Endothelial cell of umbilical vein (primary cell): ENCODE results near the gene INTS4. TPM values are rescaled to one million over a fixed set of nuclear protein-coding genes. Genes with fewer than 3 reads are reported as not detected.

Experiments used
- BruUV-seq: library from RNA; stranded (reverse); fragments of 400-500 nt; replicated peaks from 2 replicates; lab custom pipeline; 2021; lab: Mats Ljungman, UMichigan
- CTCF ChIA-PET: fragments of 300-600, 350-600 bp; sonication (Branson Sonifier 250); formaldehyde crosslinking; loops from one replicate; lab custom pipeline; 2021; ENCODE audit warnings: antibody characterized with exemption, inconsistent platforms; lab: Charles Lee
- POLR2A ChIA-PET: fragments of 300-600, 350-600 bp; sonication (Branson Sonifier 250); formaldehyde crosslinking; loops from one replicate; lab custom pipeline; 2021; ENCODE audit warnings: antibody characterized with exemption, inconsistent platforms; lab: Charles Lee
- DNase-seq: peaks from one replicate; pipeline ENCODE4 v3.0.0-alpha.2; 2011; ENCODE audit warnings: low read depth, low spot score
- FAIRE-seq: peaks from 2 replicates; lab custom pipeline; 2011; peaks lifted over from hg19 to GRCh38; lab: Jason Lieb, UNC
- H2AFZ ChIP-seq: 2 replicates; pipeline ENCODE4 v1.6.0; 2012; ENCODE audit warnings: low read depth, low read length, control low read depth, inconsistent platforms
- H3K27ac ChIP-seq: 2 replicates; pipeline ENCODE4 v1.5.1; 2011; ENCODE audit warnings: low read depth, mild to moderate bottlenecking, control low read depth, low read length, moderate library complexity; ENCODE audit not compliant: insufficient read depth
- H3K27me3 ChIP-seq, 2 experiments: 2 replicates each; pipeline versions ENCODE4 v1.6.0 to v1.6.1; 2011; ENCODE audit warnings: low read length in 2 of 2, mixed read lengths in 1 of 2; ENCODE audit not compliant: control insufficient read depth in 2 of 2, insufficient read depth in 2 of 2
- H3K36me3 ChIP-seq, 2 experiments: 2 replicates in 1 of 2; 3 replicates in 1 of 2; pipeline ENCODE4 v1.5.1; 2011; ENCODE audit warnings: low read length in 2 of 2, mild to moderate bottlenecking in 1 of 2, moderate library complexity in 1 of 2; ENCODE audit not compliant: control insufficient read depth in 2 of 2, insufficient read depth in 2 of 2; ENCODE audit errors: extremely low read depth in 1 of 2
- H3K4me1 ChIP-seq: 3 replicates; pipeline ENCODE4 v1.5.1; 2011; ENCODE audit warnings: mild to moderate bottlenecking, low read length; ENCODE audit not compliant: control insufficient read depth, insufficient read depth; ENCODE audit errors: extremely low read depth
- H3K4me2 ChIP-seq: 2 replicates; pipeline ENCODE4 v1.6.1; 2011; ENCODE audit warnings: low read length, control low read depth, mixed read lengths; ENCODE audit not compliant: insufficient read depth
- H3K4me3 ChIP-seq, 3 experiments: fragments of 200-600 bp in 1 of 3; sonication (generic), shearing (Covaris generic) in 1 of 3; replicated peaks in 1 of 3; 2 replicates each; pipeline ENCODE4 v1.5.1; 2011 to 2016; ENCODE audit warnings: control low read depth in 3 of 3, low read length in 3 of 3, mild to moderate bottlenecking in 2 of 3, inconsistent platforms in 1 of 3, low read depth in 1 of 3, moderate library complexity in 1 of 3; ENCODE audit not compliant: insufficient read depth in 1 of 3
- H3K79me2 ChIP-seq: 2 replicates; pipeline ENCODE4 v1.6.0; 2012; ENCODE audit warnings: low read length, inconsistent platforms; ENCODE audit not compliant: control insufficient read depth, insufficient read depth
- H3K9ac ChIP-seq: replicated peaks from 2 replicates; pipeline ENCODE3; 2011; ENCODE audit warnings: low read length, control low read depth; ENCODE audit not compliant: insufficient read depth; ENCODE audit errors: extremely low read depth
- H3K9me1 ChIP-seq: replicated peaks from 3 replicates; pipeline ENCODE4 v1.6.0; 2011; ENCODE audit warnings: mild to moderate bottlenecking, low read length; ENCODE audit not compliant: control insufficient read depth, insufficient read depth; ENCODE audit errors: extremely low read depth
- H3K9me3 ChIP-seq: replicated peaks from 2 replicates; pipeline ENCODE4 v1.5.1; 2012; ENCODE audit warnings: low read length, inconsistent platforms; ENCODE audit not compliant: control insufficient read depth, insufficient read depth
- H4K20me1 ChIP-seq: replicated peaks from 2 replicates; pipeline ENCODE3; 2011; ENCODE audit warnings: mild to moderate bottlenecking, low read length; ENCODE audit not compliant: control insufficient read depth, insufficient read depth; ENCODE audit errors: extremely low read depth
- EZH2 ChIP-seq: IDR thresholded peaks from 2 replicates; pipeline ENCODE4 v1.6.1; 2012; ENCODE audit warnings: borderline replicate concordance, low read depth, mild to moderate bottlenecking, moderate library complexity, low read length, inconsistent platforms; ENCODE audit not compliant: severe bottlenecking
- FOS ChIP-seq: IDR thresholded peaks from 2 replicates; pipeline ENCODE4 v1.6.1; 2011; ENCODE audit warnings: mild to moderate bottlenecking, low read length, moderate library complexity, borderline replicate concordance; ENCODE audit not compliant: insufficient read depth
- GATA2 ChIP-seq: IDR thresholded peaks from 2 replicates; pipeline ENCODE4 v1.7.0; 2011; ENCODE audit warnings: low read depth, mild to moderate bottlenecking, moderate library complexity, mixed read lengths, low read length; ENCODE audit not compliant: insufficient read length, insufficient read depth
- JUN ChIP-seq: IDR thresholded peaks from 2 replicates; pipeline ENCODE4 v1.6.1; 2011; ENCODE audit warnings: borderline replicate concordance, low read depth; ENCODE audit not compliant: insufficient read length, insufficient read depth
- MYC ChIP-seq: IDR thresholded peaks from one replicate; pipeline ENCODE4 v1.6.1; 2011; ENCODE audit warnings: mild to moderate bottlenecking, low read depth, low read length
- POLR2A ChIP-seq: IDR thresholded peaks from 2 replicates; pipeline ENCODE4 v1.6.1; 2012; ENCODE audit warnings: low read depth, mild to moderate bottlenecking, control low read depth, low read length
- POLR2AphosphoS5 ChIP-seq: IDR thresholded peaks from 2 replicates; pipeline ENCODE4 v1.6.1; 2012; ENCODE audit warnings: low read depth, mild to moderate bottlenecking, control low read depth, low read length, moderate library complexity; ENCODE audit not compliant: insufficient read depth
- dilution Hi-C: fragments of 300-500 bp; cut with MboI; formaldehyde crosslinking; loops from one replicate; pipeline ENCODE4 v1.15.0; 2019; ENCODE audit warnings: low sequenced_read_pairs; ENCODE audit not compliant: extremely low pct_ligation_motif_present
- intact Hi-C: fragments of 100-400 bp; cut with micrococcal nuclease; formaldehyde crosslinking; loops from one replicate; pipeline ENCODE4 v1.10.0; 2022
- polyA plus RNA-seq, 4 experiments: library from polyadenylated mRNA; depleted of rRNA in 3 of 4; stranded (reverse) in 3 of 4; unstranded in 1 of 4; fragments of >200 nt; gene quantifications; 2 replicates each; pipeline versions ENCODE4 v1.2.1 to v1.2.3, GENCODE V29; 2011 to 2012; ENCODE audit warnings: missing spikeins in 1 of 4
- total RNA-seq: library from RNA; stranded (reverse); gene quantifications from 2 replicates; pipeline ENCODE4 v1.2.3, GENCODE V29; 2021
- TF ChIP-seq, protein P1 (sequence below), 2 donors: IDR thresholded peaks; 1 replicate in 1 of 2; 2 replicates in 1 of 2; pipeline ENCODE4 v1.5.1; 2011; ENCODE audit warnings: low read length in 2 of 2, mild to moderate bottlenecking in 2 of 2, moderate library complexity in 2 of 2, control low read depth in 1 of 2, inconsistent platforms in 1 of 2, low read depth in 1 of 2; ENCODE audit not compliant: insufficient read depth in 1 of 2; ENCODE audit errors: extremely low read depth in 1 of 2
- TF ChIP-seq, protein P2 (sequence below): IDR thresholded peaks from 2 replicates; pipeline ENCODE4 v1.6.1; 2011; ENCODE audit not compliant: insufficient read depth, insufficient read length

INTS4 gene
- total and polyA plus RNA-seq, 2 donors (not counting 3 experiments of a cell fraction or from before 2014, with no cell fraction given), result 29.2 to 37.8 TPM

DNA sequence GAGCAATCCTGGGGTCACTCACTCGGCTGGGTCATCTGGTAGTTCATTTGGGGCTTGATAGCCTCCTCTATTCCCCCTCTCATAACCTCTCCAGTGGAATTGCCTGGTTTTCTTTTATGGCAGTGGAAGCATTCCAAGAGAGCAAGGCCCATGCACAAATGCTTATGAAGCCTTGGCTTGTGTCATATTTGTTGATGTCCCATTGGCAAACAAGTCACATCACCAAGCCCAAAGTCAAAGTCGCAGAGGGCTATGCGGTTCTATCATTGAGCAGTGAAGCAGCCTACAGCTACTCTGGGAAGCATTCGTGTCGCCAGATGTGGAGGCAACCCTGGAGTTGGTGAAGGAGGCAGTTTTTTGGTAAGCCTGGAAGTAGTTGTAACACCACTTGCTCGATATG is 16.3 kb upstream of the INTS4 start:
- Histone ChIP-seq H3K79me2 (no peaks in the 10 kb centered on the region), H3K9ac (no peak overlapping the region), H3K4me3 (no peak overlapping the region), H3K27ac (no peak overlapping the region), H3K36me3 (no peaks in the 10 kb centered on the region), H4K20me1 (no peaks in the 10 kb centered on the region), H3K4me1 (no peaks in the 10 kb centered on the region), H2AFZ (no peak overlapping the region), H3K4me2 (no peak overlapping the region), H3K9me3 (no peaks in the 10 kb centered on the region), H3K27me3 (no peaks in the 10 kb centered on the region), H3K9me1 (no peaks in the 10 kb centered on the region)
- intact Hi-C loops, result no loop called here
- POLR2A ChIA-PET, result no interaction called here
- FAIRE-seq (no peak), DNase-seq (no peak)
- no peak for TF ChIP-seq MYC
- TF ChIP-seq FOS, result no peak
- TF ChIP-seq GATA2, result no peak
- TF ChIP-seq, protein P1, sequence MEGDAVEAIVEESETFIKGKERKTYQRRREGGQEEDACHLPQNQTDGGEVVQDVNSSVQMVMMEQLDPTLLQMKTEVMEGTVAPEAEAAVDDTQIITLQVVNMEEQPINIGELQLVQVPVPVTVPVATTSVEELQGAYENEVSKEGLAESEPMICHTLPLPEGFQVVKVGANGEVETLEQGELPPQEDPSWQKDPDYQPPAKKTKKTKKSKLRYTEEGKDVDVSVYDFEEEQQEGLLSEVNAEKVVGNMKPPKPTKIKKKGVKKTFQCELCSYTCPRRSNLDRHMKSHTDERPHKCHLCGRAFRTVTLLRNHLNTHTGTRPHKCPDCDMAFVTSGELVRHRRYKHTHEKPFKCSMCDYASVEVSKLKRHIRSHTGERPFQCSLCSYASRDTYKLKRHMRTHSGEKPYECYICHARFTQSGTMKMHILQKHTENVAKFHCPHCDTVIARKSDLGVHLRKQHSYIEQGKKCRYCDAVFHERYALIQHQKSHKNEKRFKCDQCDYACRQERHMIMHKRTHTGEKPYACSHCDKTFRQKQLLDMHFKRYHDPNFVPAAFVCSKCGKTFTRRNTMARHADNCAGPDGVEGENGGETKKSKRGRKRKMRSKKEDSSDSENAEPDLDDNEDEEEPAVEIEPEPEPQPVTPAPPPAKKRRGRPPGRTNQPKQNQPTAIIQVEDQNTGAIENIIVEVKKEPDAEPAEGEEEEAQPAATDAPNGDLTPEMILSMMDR (IDR thresholded peaks at IDR 0.05; ENCODE audit: extremely low read depth in 1 of 2, insufficient read depth in 1 of 2, low read depth in 1 of 2, low read length in 2 of 2), result no peak
- TF ChIP-seq JUN, result no peak
- TF ChIP-seq POLR2A, result no peak
- TF ChIP-seq, protein P2, sequence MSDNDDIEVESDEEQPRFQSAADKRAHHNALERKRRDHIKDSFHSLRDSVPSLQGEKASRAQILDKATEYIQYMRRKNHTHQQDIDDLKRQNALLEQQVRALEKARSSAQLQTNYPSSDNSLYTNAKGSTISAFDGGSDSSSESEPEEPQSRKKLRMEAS, result no peak
- no peak for TF ChIP-seq EZH2
- no peak for TF ChIP-seq POLR2AphosphoS5
- CTCF ChIA-PET, result interaction anchor here (1.1 to 3.6 kb wide), 2 partner anchors 11 to 35 kb away, joined by 4 to 37 read pairs; no protein-coding TSS in a partner anchor
- BruUV-seq, result no TSS peak
- dilution Hi-C loops, result no loop called here
